Activated CD4-positive, alpha-beta T cell treated with anti-CD3 and anti-CD28 coated beads, Interleukin-2, amount 10 ng/mL, durations not matched to agents 7 days and 5 days (primary cell): ENCODE results near the gene MS4A2. TPM values are rescaled to one million over a fixed set of nuclear protein-coding genes. Genes with fewer than 3 reads are reported as not detected.
"Not testable (repeated sequence)": the region's sequence is repeated elsewhere in the genome, so short reads cannot be mapped to it uniquely, and the experiment has no call there.

Experiments used
- CTCF ChIA-PET: fragments of 350-600 bp; sonication (Branson Sonifier 250); formaldehyde crosslinking; loops from one replicate; lab custom pipeline; 2021; ENCODE audit warnings: antibody characterized with exemption; lab: Charles Lee
- POLR2A ChIA-PET: fragments of 350-600 bp; sonication (Branson Sonifier 250); formaldehyde crosslinking; loops from one replicate; lab custom pipeline; 2021; ENCODE audit warnings: antibody characterized with exemption; lab: Charles Lee
- DNase-seq: peaks from one replicate; pipeline ENCODE4 v3.0.0-alpha.2; 2020
- H3K27ac Mint-ChIP-seq: one replicate; pipeline ENCODE4 v1.8.0; 2021; ENCODE audit warnings: mild to moderate bottlenecking, moderate library complexity, mixed read lengths
- H3K27me3 Mint-ChIP-seq: one replicate; pipeline ENCODE4 v1.8.0; 2021; ENCODE audit warnings: mixed read lengths
- H3K36me3 Mint-ChIP-seq: one replicate; pipeline ENCODE4 v1.8.0; 2021; ENCODE audit warnings: low read depth, mixed read lengths
- H3K4me1 Mint-ChIP-seq: one replicate; pipeline ENCODE4 v1.8.0; 2021; ENCODE audit warnings: mixed read lengths
- H3K4me3 Mint-ChIP-seq: one replicate; pipeline ENCODE4 v1.8.0; 2021; ENCODE audit warnings: mild to moderate bottlenecking, moderate library complexity, mixed read lengths
- H3K9me3 Mint-ChIP-seq: one replicate; pipeline ENCODE4 v1.8.0; 2021; ENCODE audit warnings: mixed read lengths
- total RNA-seq, 2 experiments: library from RNA; stranded (reverse); gene quantifications; one replicate each; pipeline ENCODE4 v1.2.3, GENCODE V29; 2021

MS4A2 gene
- not detected for total RNA-seq

DNA sequence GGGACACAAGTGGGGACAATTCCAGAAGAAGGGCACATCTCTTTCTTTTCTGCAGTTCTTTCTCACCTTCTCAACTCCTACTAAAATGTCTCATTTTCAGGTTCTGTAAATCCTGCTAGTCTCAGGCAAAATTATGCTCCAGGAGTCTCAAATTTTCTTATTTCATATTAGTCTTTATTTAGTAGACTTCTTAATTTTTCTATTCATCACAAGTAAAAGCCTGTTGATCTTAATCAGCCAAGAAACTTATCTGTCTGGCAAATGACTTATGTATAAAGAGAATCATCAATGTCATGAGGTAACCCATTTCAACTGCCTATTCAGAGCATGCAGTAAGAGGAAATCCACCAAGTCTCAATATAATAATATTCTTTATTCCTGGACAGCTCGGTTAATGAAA, at the start of gene MS4A2:
TSS of gene MS4A2 (plus strand) at position 301 of the 400 bp plus-strand sequence. CDS start 102 bp downstream, outside the sequence.
- Mint-ChIP-seq H3K27me3 (peaks cover 9% of the 10 kb centered on the region), H3K9me3 (no peaks in the 10 kb centered on the region), H3K4me1 (no peaks in the 10 kb centered on the region), H3K4me3 (no peak within 1 kb of the TSS), H3K36me3 (no peaks in the 10 kb centered on the region), H3K27ac (no peak within 1 kb of the TSS)
- ChIA-PET POLR2A (no interaction called here), CTCF (no interaction called here)
- DNase-seq: no peak

- ChIA-PET POLR2A (no interaction called here), CTCF (no interaction called here)
- H3K9me3 Mint-ChIP-seq: no peaks in the 10 kb centered on the region
- no peaks in the 10 kb centered on the region for H3K4me1 Mint-ChIP-seq
- H3K27ac Mint-ChIP-seq: no peak within 1 kb of the TSS
- no peak for DNase-seq
- no peaks in the 10 kb centered on the region for H3K27me3 Mint-ChIP-seq
- H3K4me3 Mint-ChIP-seq: no peak within 1 kb of the TSS
- no peaks in the 10 kb centered on the region for H3K36me3 Mint-ChIP-seq
Measured at GRCh38 chr11:60040109-60040508, 48.4 kb upstream of the MS4A2 start, which contains the start of gene OOSP2. OOSP2 (plus strand) TSS chr11:60040409; CDS start chr11:60040460, 51 bp downstream.

DNA sequence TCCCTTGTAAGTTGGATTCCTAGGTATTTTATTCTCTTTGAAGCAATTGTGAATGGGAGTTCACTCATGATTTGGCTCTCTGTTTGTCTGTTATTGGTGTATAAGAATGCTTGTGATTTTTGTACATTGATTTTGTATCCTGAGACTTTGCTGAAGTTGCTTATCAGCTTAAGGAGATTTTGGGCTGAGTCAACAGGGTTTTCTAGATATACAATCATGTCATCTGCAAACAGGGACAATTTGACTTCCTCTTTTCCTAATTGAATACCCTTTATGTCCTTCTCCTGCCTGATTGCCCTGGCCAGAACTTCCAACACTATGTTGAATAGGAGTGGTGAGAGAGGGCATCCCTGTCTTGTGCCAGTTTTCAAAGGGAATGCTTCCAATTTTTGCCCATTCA, 38.0 kb upstream of the MS4A2 start:
- peaks cover 11% of the 10 kb centered on the region for H3K27me3 Mint-ChIP-seq
- DNase-seq, H3K4me3 Mint-ChIP-seq, H3K4me1 Mint-ChIP-seq, POLR2A ChIA-PET, CTCF ChIA-PET, H3K27ac Mint-ChIP-seq, H3K9me3 Mint-ChIP-seq, H3K36me3 Mint-ChIP-seq: not testable (repeated sequence)

DNA sequence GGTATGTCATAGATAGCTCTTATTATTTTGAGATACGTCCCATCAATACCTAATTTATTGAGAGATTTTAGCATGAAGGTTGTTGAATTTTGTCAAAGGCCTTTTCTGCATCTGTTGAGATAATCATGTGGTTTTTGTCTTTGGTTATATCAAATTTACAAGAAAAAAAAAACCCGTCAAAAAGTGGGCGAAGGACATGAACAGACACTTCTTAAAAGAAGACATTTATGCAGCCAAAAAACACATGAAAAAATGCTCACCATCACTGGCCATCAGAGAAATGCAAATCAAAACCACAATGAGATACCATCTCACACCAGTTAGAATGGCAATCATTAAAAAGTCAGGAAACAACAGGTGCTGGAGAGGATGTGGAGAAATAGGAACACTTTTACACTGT, 37.6 kb upstream of the MS4A2 start:
- H3K27me3 Mint-ChIP-seq, H3K9me3 Mint-ChIP-seq, H3K4me3 Mint-ChIP-seq, DNase-seq, H3K4me1 Mint-ChIP-seq, H3K36me3 Mint-ChIP-seq, POLR2A ChIA-PET, CTCF ChIA-PET, H3K27ac Mint-ChIP-seq: not testable (repeated sequence)

GRCh38 chr11:60056349-60056969, 32.0 kb upstream of the MS4A2 start, which contains the start of gene MS4A3:
MS4A3 (plus strand) TSS chr11:60056665; CDS start chr11:60061161, 4,496 bp downstream.
- no peaks in the 10 kb centered on the region for H3K9me3 Mint-ChIP-seq
- H3K27ac Mint-ChIP-seq: no peak within 1 kb of the TSS
- peaks cover 4% of the 10 kb centered on the region for H3K27me3 Mint-ChIP-seq
- no peak within 1 kb of the TSS for H3K4me3 Mint-ChIP-seq
- ChIA-PET CTCF (no interaction called here), POLR2A (no interaction called here)
- no peak for DNase-seq
- no peaks in the 10 kb centered on the region for H3K36me3 Mint-ChIP-seq
- H3K4me1 Mint-ChIP-seq: no peaks in the 10 kb centered on the region

GRCh38 chr11:60059052-60059451, 29.4 kb upstream of the MS4A2 start:
- Mint-ChIP-seq H3K27ac (no peak overlapping the region), H3K36me3 (no peaks in the 10 kb centered on the region), H3K9me3 (no peaks in the 10 kb centered on the region), H3K4me3 (no peak overlapping the region), H3K4me1 (no peaks in the 10 kb centered on the region), H3K27me3 (peaks cover 4% of the 10 kb centered on the region)
- POLR2A ChIA-PET: no interaction called here
- CTCF ChIA-PET: no interaction called here
- DNase-seq: no peak

DNA sequence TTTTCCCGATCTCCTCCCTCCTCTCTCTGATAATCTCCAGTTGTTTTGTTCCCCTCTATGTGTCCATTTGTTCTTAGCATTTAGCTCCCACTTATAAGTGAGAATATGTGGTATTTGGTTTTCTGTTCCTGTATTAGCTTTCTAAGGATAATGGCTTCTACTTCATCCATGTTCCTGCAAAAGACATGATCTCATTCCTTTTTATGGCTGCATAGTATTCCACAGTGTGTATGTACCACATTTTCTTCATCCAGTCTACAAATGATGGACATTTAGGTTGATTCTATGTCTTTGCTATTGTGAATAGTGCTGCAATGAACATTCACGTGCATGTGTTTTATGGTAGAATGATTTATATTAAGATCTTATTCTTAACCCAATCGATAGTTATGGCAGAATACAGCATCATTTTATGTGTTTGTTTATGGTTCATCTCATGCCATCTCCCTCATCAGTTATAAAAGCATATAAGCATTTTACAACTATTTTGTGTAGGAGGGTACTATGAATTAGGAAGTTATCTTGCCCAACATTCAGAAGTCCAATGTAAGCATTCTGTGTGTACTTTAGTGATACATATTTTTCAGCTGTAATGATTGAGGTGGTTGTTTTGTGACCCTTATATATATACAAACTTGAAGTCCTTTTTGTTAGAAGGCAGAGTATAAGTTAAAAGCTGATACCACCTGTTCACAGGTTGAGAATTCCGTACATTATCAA, 28.8 kb upstream of the MS4A2 start:
- no peak overlapping the region for H3K27ac Mint-ChIP-seq
- POLR2A ChIA-PET: no interaction called here
- H3K36me3 Mint-ChIP-seq: no peaks in the 10 kb centered on the region
- H3K4me3 Mint-ChIP-seq: no peak overlapping the region
- H3K4me1 Mint-ChIP-seq: no peaks in the 10 kb centered on the region
- peaks cover 4% of the 10 kb centered on the region for H3K27me3 Mint-ChIP-seq
- CTCF ChIA-PET: no interaction called here
- no peak for DNase-seq
- H3K9me3 Mint-ChIP-seq: no peaks in the 10 kb centered on the region

GRCh38 chr11:60064111-60064510, 24.4 kb upstream of the MS4A2 start:
- Mint-ChIP-seq H3K4me1 (no peaks in the 10 kb centered on the region), H3K9me3 (no peaks in the 10 kb centered on the region), H3K4me3 (no peak overlapping the region), H3K36me3 (no peaks in the 10 kb centered on the region), H3K27me3 (peaks cover 1% of the 10 kb centered on the region), H3K27ac (no peak overlapping the region)
- ChIA-PET CTCF (no interaction called here), POLR2A (no interaction called here)
- no peak for DNase-seq

DNA sequence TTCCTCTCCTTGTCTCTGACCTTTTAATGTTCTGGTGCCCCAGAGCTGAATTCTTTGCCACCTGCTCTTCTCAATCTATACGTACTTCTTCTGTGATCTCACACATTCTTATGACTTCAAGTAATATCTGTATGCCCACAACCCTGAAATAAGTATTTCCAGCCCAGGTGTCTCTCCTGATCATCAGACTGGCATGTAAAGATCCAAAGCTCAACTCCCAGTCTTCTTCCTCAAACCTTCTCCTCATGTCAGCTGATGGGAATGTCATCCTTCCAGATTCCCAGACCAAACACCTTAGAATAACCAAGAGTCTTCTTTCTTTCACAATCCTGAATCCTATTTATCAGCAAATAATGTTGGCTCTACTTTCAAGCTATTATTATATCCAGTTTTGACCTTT, 22.7 kb upstream of the MS4A2 start:
- Mint-ChIP-seq H3K36me3 (no peaks in the 10 kb centered on the region), H3K9me3 (no peaks in the 10 kb centered on the region), H3K4me1 (no peaks in the 10 kb centered on the region), H3K27ac (no peak overlapping the region), H3K4me3 (no peak overlapping the region), H3K27me3 (no peaks in the 10 kb centered on the region)
- ChIA-PET POLR2A (no interaction called here), CTCF (interaction anchor here (0.6 kb wide), 1 partner anchor 251 kb away, joined by 3 read pairs; no protein-coding TSS in a partner anchor)
- DNase-seq: no peak

DNA sequence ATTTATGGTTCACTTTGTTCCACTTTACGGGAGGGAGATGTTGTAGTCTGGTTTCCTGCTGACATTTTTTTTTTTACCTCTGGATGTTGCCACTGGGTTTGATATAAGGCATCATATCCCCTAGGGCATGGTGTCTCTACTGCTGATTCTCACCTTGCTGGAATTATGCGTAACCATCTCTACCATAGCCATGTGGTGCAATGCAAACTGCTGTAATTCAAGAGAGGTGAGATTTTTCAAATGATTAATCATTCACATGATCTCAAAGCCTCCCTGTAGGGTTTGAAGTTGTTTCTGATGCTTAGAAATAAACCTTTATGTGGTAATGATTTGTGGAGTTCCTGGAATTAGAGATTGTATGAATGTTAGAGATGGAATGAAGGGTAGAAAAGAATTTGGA, 19.0 kb upstream of the MS4A2 start:
- ChIA-PET CTCF (no interaction called here), POLR2A (no interaction called here)
- H3K36me3 Mint-ChIP-seq: no peaks in the 10 kb centered on the region
- no peaks in the 10 kb centered on the region for H3K4me1 Mint-ChIP-seq
- no peak for DNase-seq
- no peaks in the 10 kb centered on the region for H3K9me3 Mint-ChIP-seq
- no peak overlapping the region for H3K4me3 Mint-ChIP-seq
- no peak overlapping the region for H3K27ac Mint-ChIP-seq
- no peaks in the 10 kb centered on the region for H3K27me3 Mint-ChIP-seq

DNA sequence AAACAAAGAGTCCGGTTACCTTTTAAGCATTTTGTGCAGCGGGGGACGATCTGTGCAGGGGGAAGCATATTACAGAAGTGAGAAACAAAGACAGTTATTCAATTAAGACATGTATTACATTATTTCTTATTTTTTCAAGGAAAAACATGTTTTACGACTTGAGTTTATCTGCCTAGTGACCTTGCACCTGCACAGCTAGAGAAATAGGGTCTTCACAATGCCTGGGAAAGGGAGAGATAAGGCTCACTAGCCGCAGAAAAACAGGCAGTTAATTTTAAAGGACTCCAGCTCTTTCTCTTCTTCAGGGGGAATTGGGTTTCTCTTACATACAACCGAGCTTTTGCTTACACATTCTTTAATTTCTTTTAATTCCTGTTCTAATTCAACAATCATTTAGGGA, 16.8 kb upstream of the MS4A2 start:
- DNase-seq, H3K4me1 Mint-ChIP-seq, H3K4me3 Mint-ChIP-seq, H3K27me3 Mint-ChIP-seq, POLR2A ChIA-PET, H3K36me3 Mint-ChIP-seq, H3K27ac Mint-ChIP-seq, CTCF ChIA-PET, H3K9me3 Mint-ChIP-seq: not testable (repeated sequence)

DNA sequence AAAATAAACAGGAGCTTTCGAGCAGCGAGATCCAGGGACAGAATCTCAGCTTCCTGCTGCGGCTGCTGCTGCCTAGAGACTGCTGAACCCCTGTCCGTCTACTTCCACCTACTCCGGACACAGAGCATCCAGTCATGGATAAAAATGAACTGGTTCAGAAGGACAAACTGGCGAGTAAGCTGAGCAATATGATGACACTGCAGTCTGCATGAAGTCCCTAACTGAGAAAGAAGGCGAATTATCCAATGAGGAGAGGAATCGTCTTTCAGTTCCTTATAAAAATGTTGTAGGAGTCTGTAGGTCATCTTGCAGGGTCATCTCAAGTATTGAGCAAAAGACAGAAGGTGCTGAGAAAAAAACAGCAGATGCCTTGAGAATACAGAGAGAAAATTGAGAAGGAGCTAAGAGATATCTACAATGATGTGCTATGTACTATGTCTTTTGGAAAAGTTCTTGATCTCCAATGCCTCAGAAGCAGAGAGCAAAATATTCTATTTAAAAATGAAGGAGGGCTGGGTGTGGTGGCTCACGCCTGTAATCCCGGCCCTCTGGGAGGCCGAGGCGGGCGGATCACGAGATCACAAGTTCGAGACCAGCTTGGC, 11.1 kb upstream of the MS4A2 start:
- no peaks in the 10 kb centered on the region for H3K4me1 Mint-ChIP-seq
- CTCF ChIA-PET: no interaction called here
- H3K27ac Mint-ChIP-seq: no peak overlapping the region
- DNase-seq: no peak
- POLR2A ChIA-PET: no interaction called here
- no peak overlapping the region for H3K4me3 Mint-ChIP-seq
- no peaks in the 10 kb centered on the region for H3K36me3 Mint-ChIP-seq
- H3K27me3 Mint-ChIP-seq: no peaks in the 10 kb centered on the region
- no peaks in the 10 kb centered on the region for H3K9me3 Mint-ChIP-seq

DNA sequence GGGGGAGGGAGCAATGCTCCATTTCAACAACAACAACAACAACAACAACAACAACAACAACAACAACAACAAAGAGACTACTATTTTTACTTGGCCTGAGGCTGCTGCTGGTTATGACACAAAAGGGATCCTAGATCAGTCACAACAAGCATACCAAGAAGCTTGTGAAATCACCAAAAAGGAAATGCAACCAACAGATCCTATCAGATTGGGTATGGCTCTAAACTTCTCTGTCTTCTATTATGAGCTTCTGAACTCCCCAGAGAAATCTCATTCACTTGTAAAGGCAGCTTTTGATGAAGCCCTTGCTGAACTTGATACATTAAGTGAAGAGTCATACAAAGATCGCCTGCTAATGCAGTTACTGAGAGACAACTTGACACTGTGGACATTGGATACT, 10.5 kb upstream of the MS4A2 start:
- H3K9me3 Mint-ChIP-seq: no peaks in the 10 kb centered on the region

More for the DNA sequence above, 10.5 kb upstream of the MS4A2 start:
- Mint-ChIP-seq H3K4me1 (no peaks in the 10 kb centered on the region), H3K4me3 (no peak overlapping the region), H3K27me3 (peaks cover 4% of the 10 kb centered on the region), H3K36me3 (no peaks in the 10 kb centered on the region), H3K27ac (no peak overlapping the region)
- DNase-seq: no peak
- ChIA-PET POLR2A (no interaction called here), CTCF (no interaction called here)
